Mucosa of descending colon (tissue), 3 donors: ENCODE results near the gene ZC3HAV1L. TPM values are rescaled to one million over a fixed set of nuclear protein-coding genes. Genes with fewer than 3 reads are reported as not detected.
"Not testable (repeated sequence)": the region's sequence is repeated elsewhere in the genome, so short reads cannot be mapped to it uniquely, and the experiment has no call there.

ENCODE experiments used
- ATAC-seq: fragments of 200-7000 bp; cut with Tn5 transposase; one replicate; pipeline ENCODE4 v1.9.1; 2020; ENCODE audit warnings: mild to moderate bottlenecking, moderate library complexity
- DNase-seq, 3 donors: peaks; one replicate each; pipeline ENCODE4 v3.0.0-alpha.2; 2020
- H3K36me3 ChIP-seq: fragments of 200-600 bp; one replicate; pipeline ENCODE4 v1.8.0; 2021; ENCODE audit warnings: low read depth, mild to moderate bottlenecking
- H3K4me1 ChIP-seq: fragments of 200-600 bp; one replicate; pipeline ENCODE4 v1.8.0; 2021; ENCODE audit warnings: low read depth, mild to moderate bottlenecking
- H3K4me3 ChIP-seq: fragments of 200-600 bp; one replicate; pipeline ENCODE4 v1.8.0; 2021; ENCODE audit warnings: mild to moderate bottlenecking
- H3K9me3 ChIP-seq: fragments of 200-600 bp; one replicate; pipeline ENCODE4 v1.8.0; 2021; ENCODE audit warnings: mild to moderate bottlenecking
- intact Hi-C, 2 donors: fragments of 100-400 bp; cut with DNase I in 1 of 2; cut with micrococcal nuclease in 1 of 2; formaldehyde crosslinking; loops; one replicate each; pipeline versions ENCODE4 v1.11.0 to v1.11.1; 2022; cut with DNase I, micrococcal nuclease
- total RNA-seq, 3 donors: library from RNA; stranded (reverse); fragmentation: NEBNext Ultra II Directional in 2 of 3; extraction: Animal tissue kit (Norgen Biotek cat#: 25700) in 2 of 3; gene quantifications; one replicate each; pipeline versions ENCODE4 v1.2.1 to v1.2.4, GENCODE V29; 2021 to 2023
- TF ChIP-seq, protein P1 (sequence below): fragments of 200-600 bp; IDR thresholded peaks from one replicate; pipeline ENCODE4 v1.8.0; 2022; ENCODE audit warnings: antibody characterized with exemption, mild to moderate bottlenecking
- donor health status: DM: no; HTN: no; CAD: no; lungs with moderate emphysema.
- donor health status: DM: no; HTN: no; CAD: no.
- donor health status: DM: no; HTN: yes; CAD: no.

The ZC3HAV1L gene
- total RNA-seq, 3 donors from 2014 or later, result 6.0 to 9.1 (median 6.5) TPM

DNA sequence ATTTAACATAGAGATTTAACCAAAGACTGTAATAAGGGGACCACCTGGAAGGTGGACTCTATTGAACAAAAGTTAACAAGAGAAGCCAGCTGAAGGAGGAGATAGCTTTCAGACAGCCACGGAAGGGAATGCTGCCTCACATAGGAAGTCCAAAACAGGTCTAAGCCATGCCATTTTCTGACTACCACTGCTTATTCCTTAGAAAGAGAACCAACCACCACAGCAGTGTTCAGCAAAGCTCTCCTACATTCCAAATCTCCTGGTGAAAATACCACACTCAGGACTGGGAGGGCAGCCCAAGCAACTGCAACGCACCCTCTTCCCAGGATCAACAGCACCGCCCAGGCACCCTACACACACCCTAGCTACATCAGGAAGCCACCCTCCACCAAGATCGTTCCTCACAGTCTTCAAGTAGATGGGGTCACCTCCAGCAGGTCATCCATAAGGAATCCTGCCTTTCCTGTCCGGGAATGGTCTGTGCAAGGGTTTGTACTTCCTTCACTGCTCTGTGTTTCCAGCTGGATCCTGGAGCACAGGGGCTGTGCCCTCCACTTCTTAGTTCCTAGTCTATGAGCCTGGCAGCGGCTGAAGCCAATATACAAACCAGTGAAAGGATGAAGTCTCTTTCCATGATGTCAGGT lies 57.2 kb downstream of the ZC3HAV1L start:
- Histone ChIP-seq H3K9me3 (no peaks in the 10 kb centered on the region), H3K4me1 (peaks cover 4% of the 10 kb centered on the region), H3K4me3 (no peak overlapping the region), H3K36me3 (no peaks in the 10 kb centered on the region)
- no peak for ATAC-seq
- TF ChIP-seq, protein P1, sequence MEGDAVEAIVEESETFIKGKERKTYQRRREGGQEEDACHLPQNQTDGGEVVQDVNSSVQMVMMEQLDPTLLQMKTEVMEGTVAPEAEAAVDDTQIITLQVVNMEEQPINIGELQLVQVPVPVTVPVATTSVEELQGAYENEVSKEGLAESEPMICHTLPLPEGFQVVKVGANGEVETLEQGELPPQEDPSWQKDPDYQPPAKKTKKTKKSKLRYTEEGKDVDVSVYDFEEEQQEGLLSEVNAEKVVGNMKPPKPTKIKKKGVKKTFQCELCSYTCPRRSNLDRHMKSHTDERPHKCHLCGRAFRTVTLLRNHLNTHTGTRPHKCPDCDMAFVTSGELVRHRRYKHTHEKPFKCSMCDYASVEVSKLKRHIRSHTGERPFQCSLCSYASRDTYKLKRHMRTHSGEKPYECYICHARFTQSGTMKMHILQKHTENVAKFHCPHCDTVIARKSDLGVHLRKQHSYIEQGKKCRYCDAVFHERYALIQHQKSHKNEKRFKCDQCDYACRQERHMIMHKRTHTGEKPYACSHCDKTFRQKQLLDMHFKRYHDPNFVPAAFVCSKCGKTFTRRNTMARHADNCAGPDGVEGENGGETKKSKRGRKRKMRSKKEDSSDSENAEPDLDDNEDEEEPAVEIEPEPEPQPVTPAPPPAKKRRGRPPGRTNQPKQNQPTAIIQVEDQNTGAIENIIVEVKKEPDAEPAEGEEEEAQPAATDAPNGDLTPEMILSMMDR, result no peak
- intact Hi-C loops, result no loop called here
- no peak for DNase-seq

DNA sequence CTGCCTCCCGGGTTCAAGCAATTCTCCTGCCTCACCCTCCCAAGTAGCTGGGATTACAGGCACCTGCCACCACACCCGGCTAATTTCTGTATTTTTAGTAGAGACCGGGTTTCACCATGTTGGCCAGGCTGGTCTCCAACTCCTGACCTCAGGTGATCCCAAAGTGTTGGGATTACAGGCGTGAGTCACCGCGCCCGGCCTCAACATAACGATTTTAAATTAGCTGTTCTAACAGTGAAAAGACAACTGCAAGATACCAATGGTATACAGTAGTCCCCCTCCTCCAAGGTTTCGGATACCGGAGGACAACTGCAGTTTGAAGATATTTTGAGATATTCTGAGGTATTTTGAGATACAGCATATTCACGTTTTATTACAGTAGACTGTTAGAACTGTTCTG lies 59.7 kb downstream of the ZC3HAV1L start:
- intact Hi-C loops, ATAC-seq, H3K4me3 ChIP-seq, H3K9me3 ChIP-seq, H3K36me3 ChIP-seq, H3K4me1 ChIP-seq, DNase-seq: not testable (repeated sequence)

Other genes with a start within 250 kb of the ZC3HAV1L start
- not detected for gene TMEM213, start 238.0 kb downstream of the ZC3HAV1L start, total RNA-seq
- gene ATP6V0A4, start 237.8 kb downstream of the ZC3HAV1L start, total RNA-seq, result not detected
- gene KIAA1549, start 54.7 kb downstream of the ZC3HAV1L start, total RNA-seq, result 1 to 10 TPM; 2.0 to 4.2 (median 2.1) TPM
- gene ZC3HAV1, start 73.7 kb upstream of the ZC3HAV1L start, total RNA-seq, result 10 to 100 TPM; 36.5 to 38.9 (median 38.4) TPM
- 10 to 100 TPM; 18.7 to 28.2 (median 26.0) TPM for gene UBN2, start 195.2 kb upstream of the ZC3HAV1L start, total RNA-seq